Tongue (tissue), 2 donors: ENCODE data around the gene TLCD3A. TPM values are rescaled to one million over a fixed set of nuclear protein-coding genes. Genes with fewer than 3 reads are reported as not detected.

ENCODE experiments used
- DNase-seq: peaks from one replicate; pipeline ENCODE4 v3.0.0-alpha.2; 2015
- total RNA-seq: library from RNA; depleted of rRNA; stranded (reverse); fragments of >200 nt; gene quantifications from one replicate; pipeline ENCODE4 v1.2.3, GENCODE V29; 2014

Gene TLCD3A
- total RNA-seq, 1 donor from 2014 or later: 9.7 TPM

- peak; percentile 20 for DNase-seq
Observed at GRCh38 chr17:789160-789840, 56.9 kb downstream of the TLCD3A start.

DNA sequence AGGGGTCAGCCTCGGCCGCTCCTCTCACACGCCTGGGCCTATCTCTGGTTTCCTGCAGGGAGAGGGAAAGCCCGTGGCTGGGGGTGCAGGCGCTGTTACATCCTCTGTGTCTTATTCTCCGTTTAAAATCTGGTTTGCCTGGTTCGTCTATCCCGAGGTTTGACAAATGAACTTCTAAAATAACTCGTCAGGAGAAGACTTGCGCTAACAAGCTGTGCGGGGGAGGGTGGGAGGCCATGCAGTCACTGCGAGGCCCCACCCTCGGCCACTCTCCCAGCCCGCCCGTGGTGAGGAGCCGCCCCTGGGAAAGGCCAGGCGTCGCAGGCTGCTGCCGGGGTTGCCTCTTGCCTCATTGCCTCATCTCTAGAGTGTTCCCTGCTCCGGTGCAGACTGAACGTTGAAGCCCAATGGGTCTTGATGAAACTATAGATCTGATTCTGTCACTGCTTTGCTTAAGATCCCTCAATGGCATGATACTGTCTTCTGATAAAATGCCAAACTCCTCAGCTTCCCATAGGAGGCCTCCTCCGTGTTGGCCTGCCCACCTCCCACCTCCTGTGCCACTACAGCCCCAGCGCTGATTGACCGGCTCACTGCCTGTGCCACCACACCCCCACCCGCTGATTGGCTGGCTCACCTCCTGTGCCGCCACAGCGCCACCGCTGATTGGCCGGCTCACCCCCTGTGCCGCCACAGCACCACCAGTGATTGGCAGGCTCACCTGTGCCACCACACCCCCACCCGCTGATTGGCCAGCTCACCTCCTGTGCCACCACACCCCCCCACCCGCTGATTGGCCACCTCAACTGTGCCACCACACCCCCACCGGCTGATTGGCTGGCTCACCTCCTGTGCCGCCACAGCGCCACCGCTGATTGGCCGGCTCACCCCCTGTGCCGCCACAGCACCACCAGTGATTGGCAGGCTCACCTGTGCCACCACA is 57.8 kb downstream of the TLCD3A start:
- peak; percentile 73 for DNase-seq

DNA sequence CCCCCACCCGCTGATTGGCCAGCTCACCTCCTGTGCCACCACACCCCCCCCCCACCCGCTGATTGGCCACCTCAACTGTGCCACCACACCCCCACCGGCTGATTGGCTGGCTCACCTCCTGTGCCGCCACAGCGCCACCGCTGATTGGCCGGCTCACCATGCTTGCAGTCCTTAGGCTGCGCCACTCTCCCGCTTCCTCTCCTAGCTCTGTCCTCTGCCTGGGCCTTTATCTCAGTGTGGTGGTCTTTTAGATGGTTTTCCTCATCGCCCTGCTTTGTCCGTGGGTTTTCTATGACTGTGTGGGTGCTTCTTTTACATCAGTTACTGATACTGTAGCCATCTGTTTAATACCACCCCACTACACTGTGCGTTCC is 58.5 kb downstream of the TLCD3A start:
- DNase-seq: peak; percentile 41

- no peak for DNase-seq
Observed at GRCh38 chr17:791829-792228, 59.4 kb downstream of the TLCD3A start.

DNA sequence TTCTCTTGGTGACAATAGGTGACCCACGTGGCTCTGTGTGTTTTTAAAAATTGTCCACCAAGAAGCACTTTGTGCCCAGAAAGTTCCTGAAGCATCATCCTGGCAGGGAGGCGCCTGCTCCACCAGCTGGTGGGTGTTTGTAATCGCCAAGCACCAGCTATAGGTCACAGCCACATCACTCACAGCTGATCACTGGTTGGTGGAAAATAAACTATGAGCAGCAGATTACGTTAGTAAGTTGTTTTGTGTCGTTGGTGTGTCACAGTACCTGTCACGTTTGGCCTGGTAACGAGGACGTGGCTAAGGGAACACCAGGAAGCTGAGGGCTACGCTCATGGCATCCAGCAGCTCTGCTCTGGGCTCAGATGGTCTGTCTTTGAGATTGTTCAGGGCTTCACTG is 59.9 kb downstream of the TLCD3A start:
- DNase-seq: no peak

Other genes with a start within 250 kb of the TLCD3A start
- gene VPS53, start 17.8 kb upstream of the TLCD3A start, total RNA-seq: 25.3 TPM
- gene GEMIN4, start 19.7 kb downstream of the TLCD3A start, total RNA-seq: 11.4 TPM
- gene GLOD4, start 49.7 kb downstream of the TLCD3A start, total RNA-seq: 90.3 TPM
- 23.3 TPM for gene MRM3, start 49.8 kb downstream of the TLCD3A start, total RNA-seq
- gene NXN, start 247.2 kb downstream of the TLCD3A start, total RNA-seq: 67.8 TPM